Measurements from ENCODE around the gene ANTXR1. TPM values are rescaled to one million over a fixed set of nuclear protein-coding genes. Genes with fewer than 3 reads are reported as not detected.

ANTXR1 gene
- total RNA-seq, 1 experiment from 2014 or later, result 25.7 TPM

DNA sequence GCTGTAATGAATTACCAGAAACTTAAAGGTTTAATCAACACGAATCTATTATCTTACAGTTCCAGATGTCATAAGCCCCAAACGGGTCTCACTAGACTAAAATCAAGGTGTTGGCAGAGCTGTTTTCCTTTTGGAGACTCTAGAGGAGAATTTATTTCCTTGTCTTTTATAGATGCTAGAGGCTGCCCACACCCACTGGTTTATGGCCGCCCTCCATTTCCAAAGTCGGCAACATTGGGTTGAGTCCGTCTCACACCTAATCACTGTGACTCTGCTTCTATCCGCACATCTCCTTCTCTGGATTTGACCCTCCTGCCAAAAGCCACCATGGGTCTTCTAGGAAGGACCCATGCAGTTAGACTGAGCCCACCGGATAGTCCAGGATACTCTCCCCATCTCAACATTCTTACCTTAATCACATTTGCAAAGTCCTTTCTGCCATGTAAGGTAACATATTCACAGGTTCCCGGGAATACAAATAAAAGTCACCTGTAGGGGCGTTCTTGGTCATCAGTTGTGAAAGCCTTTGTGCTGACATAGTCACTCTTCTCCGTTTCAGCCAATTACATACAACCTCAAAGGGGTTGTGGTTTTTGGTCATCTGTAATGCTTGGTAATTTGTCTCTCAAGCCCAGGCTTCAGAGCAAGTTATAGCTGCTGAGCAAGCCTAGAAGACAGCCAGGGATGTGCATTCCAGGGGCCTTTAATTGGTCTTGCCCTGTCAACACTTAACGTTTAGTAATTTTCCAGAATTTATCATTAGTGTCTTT lies 179.4 kb downstream of the ANTXR1 start:
- RAD21 ChIA-PET (ENCODE audit: low non-redundant PET in 1 of 2, low total read pairs in 2 of 2, uncharacterized antibody in 2 of 2, unreplicated experiment in 2 of 2), result no interaction called here
- BruUV-seq (replicated peaks), result no TSS peak
- Histone ChIP-seq H3K27ac (ENCODE audit: low read depth, low read length) (no peak overlapping the region), H3K9ac (ENCODE audit: low read length) (no peak overlapping the region), H2AFZ (ENCODE audit: low read depth, low read length, poor library complexity, severe bottlenecking) (no peak overlapping the region), H3K4me3 (replicated peaks in 1 of 2; ENCODE audit: low read depth in 1 of 2, low read length in 2 of 2) (no peak overlapping the region), H3K36me3 (ENCODE audit: control insufficient read depth in 1 of 2, insufficient read depth in 2 of 2, low read length in 2 of 2) (0 out of 4 replicates have a peak, but pooled peaks cover 0 to 4% of the 10 kb centered on the region in 2 experiments), H3K9me3 (ENCODE audit: control insufficient read depth in 1 of 2, insufficient read depth in 1 of 2, low read depth in 1 of 2, low read length in 2 of 2) (no peaks in the 10 kb centered on the region), H4K20me1 (ENCODE audit: insufficient read depth) (no peaks in the 10 kb centered on the region), H3K79me2 (ENCODE audit: insufficient read depth, low read length) (no peaks in the 10 kb centered on the region), H3K4me2 (ENCODE audit: low read length) (no peak overlapping the region), H3K27me3 (ENCODE audit: insufficient read depth, low read length) (no peaks in the 10 kb centered on the region), H3K9me2 (ENCODE audit: insufficient read depth) (no peaks in the 10 kb centered on the region), H3K4me1 (ENCODE audit: control insufficient read depth in 1 of 2, insufficient read depth in 2 of 2, low read length in 2 of 2) (no peaks in the 10 kb centered on the region)
- intact Hi-C loops (cut with micrococcal nuclease), result no loop called here
- CTCF ChIA-PET, result no interaction called here
- POLR2A ChIA-PET, result no interaction called here
- DNase-seq (ENCODE audit: low read depth, low spot score), result no peak
- no peak for ATAC-seq
- TF ChIP-seq EZH2phosphoT487 (IDR thresholded peaks at IDR 0.05; ENCODE audit: borderline replicate concordance) (no peak), POLR2AphosphoS5 (IDR thresholded peaks at IDR 0.05; ENCODE audit: low read depth, low read length) (no peak), TCF7L2 (IDR thresholded peaks at IDR 0.05; ENCODE audit: borderline replicate concordance, extremely low read depth, insufficient read depth, insufficient read length) (no peak), ZFX (IDR thresholded peaks at IDR 0.05) (no peak), ELF1 (IDR thresholded peaks at IDR 0.05; ENCODE audit: borderline replicate concordance, low read depth) (no peak), CEBPB (IDR thresholded peaks at IDR 0.05; ENCODE audit: low read depth) (no peak), SRF (IDR thresholded peaks at IDR 0.05; ENCODE audit: low read depth) (no peak), ZNF274 (IDR thresholded peaks at IDR 0.05; ENCODE audit: low read depth, low read length) (no peak), YY1 (IDR thresholded peaks at IDR 0.05; ENCODE audit: extremely low read depth, insufficient replicate concordance, low read depth, low read length) (no peak), EZH2 (IDR thresholded peaks at IDR 0.05) (no peak), SP1 (IDR thresholded peaks at IDR 0.05; ENCODE audit: low read depth) (no peak), EGR1 (IDR thresholded peaks at IDR 0.05; ENCODE audit: low read depth) (no peak), POLR2A (IDR thresholded peaks at IDR 0.05; ENCODE audit: borderline replicate concordance, extremely low read depth, insufficient read depth, insufficient read length) (no peak), JUND (IDR thresholded peaks at IDR 0.05) (no peak)
- TF ChIP-seq, protein P1, sequence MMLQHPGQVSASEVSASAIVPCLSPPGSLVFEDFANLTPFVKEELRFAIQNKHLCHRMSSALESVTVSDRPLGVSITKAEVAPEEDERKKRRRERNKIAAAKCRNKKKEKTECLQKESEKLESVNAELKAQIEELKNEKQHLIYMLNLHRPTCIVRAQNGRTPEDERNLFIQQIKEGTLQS (IDR thresholded peaks at IDR 0.05), result no peak
- TF ChIP-seq, protein P2, sequence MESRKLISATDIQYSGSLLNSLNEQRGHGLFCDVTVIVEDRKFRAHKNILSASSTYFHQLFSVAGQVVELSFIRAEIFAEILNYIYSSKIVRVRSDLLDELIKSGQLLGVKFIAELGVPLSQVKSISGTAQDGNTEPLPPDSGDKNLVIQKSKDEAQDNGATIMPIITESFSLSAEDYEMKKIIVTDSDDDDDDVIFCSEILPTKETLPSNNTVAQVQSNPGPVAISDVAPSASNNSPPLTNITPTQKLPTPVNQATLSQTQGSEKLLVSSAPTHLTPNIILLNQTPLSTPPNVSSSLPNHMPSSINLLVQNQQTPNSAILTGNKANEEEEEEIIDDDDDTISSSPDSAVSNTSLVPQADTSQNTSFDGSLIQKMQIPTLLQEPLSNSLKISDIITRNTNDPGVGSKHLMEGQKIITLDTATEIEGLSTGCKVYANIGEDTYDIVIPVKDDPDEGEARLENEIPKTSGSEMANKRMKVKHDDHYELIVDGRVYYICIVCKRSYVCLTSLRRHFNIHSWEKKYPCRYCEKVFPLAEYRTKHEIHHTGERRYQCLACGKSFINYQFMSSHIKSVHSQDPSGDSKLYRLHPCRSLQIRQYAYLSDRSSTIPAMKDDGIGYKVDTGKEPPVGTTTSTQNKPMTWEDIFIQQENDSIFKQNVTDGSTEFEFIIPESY (IDR thresholded peaks at IDR 0.05; ENCODE audit: extremely low read depth, insufficient replicate concordance, low read length), result no peak
- TF ChIP-seq, protein P3, sequence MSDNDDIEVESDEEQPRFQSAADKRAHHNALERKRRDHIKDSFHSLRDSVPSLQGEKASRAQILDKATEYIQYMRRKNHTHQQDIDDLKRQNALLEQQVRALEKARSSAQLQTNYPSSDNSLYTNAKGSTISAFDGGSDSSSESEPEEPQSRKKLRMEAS (IDR thresholded peaks at IDR 0.05), result no peak
- TF ChIP-seq, protein P4, sequence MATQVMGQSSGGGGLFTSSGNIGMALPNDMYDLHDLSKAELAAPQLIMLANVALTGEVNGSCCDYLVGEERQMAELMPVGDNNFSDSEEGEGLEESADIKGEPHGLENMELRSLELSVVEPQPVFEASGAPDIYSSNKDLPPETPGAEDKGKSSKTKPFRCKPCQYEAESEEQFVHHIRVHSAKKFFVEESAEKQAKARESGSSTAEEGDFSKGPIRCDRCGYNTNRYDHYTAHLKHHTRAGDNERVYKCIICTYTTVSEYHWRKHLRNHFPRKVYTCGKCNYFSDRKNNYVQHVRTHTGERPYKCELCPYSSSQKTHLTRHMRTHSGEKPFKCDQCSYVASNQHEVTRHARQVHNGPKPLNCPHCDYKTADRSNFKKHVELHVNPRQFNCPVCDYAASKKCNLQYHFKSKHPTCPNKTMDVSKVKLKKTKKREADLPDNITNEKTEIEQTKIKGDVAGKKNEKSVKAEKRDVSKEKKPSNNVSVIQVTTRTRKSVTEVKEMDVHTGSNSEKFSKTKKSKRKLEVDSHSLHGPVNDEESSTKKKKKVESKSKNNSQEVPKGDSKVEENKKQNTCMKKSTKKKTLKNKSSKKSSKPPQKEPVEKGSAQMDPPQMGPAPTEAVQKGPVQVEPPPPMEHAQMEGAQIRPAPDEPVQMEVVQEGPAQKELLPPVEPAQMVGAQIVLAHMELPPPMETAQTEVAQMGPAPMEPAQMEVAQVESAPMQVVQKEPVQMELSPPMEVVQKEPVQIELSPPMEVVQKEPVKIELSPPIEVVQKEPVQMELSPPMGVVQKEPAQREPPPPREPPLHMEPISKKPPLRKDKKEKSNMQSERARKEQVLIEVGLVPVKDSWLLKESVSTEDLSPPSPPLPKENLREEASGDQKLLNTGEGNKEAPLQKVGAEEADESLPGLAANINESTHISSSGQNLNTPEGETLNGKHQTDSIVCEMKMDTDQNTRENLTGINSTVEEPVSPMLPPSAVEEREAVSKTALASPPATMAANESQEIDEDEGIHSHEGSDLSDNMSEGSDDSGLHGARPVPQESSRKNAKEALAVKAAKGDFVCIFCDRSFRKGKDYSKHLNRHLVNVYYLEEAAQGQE (IDR thresholded peaks at IDR 0.05; ENCODE audit: low read depth), result no peak

Data from HCT116 (cell line).